Activated naive CD4-positive, alpha-beta T cell treated with anti-CD3 and anti-CD28 coated beads, Interleukin-2, amount 10 ng/mL, durations not matched to agents 7 days and 5 days (primary cell): ENCODE results near the gene RGS14.

Source experiments
- CTCF ChIA-PET: fragments of 350-600 bp; sonication (Branson Sonifier 250); formaldehyde crosslinking; loops from one replicate; lab custom pipeline; 2021; ENCODE audit warnings: antibody characterized with exemption; lab: Charles Lee
- DNase-seq: peaks from one replicate; pipeline ENCODE4 v3.0.0-alpha.2; 2020
- H3K27ac Mint-ChIP-seq: one replicate; pipeline ENCODE4 v1.8.0; 2021; ENCODE audit warnings: mild to moderate bottlenecking, moderate library complexity, mixed read lengths
- H3K27me3 Mint-ChIP-seq: one replicate; pipeline ENCODE4 v1.8.0; 2021; ENCODE audit warnings: mild to moderate bottlenecking, mixed read lengths
- H3K36me3 Mint-ChIP-seq: one replicate; pipeline ENCODE4 v1.8.0; 2021; ENCODE audit warnings: mixed read lengths
- H3K4me1 Mint-ChIP-seq: one replicate; pipeline ENCODE4 v1.8.0; 2021; ENCODE audit warnings: mixed read lengths
- H3K4me3 Mint-ChIP-seq: one replicate; pipeline ENCODE4 v1.8.0; 2021; ENCODE audit warnings: mild to moderate bottlenecking, moderate library complexity, mixed read lengths
- H3K9me3 Mint-ChIP-seq: one replicate; pipeline ENCODE4 v1.8.0; 2021; ENCODE audit warnings: mixed read lengths

The RGS14 gene

DNA sequence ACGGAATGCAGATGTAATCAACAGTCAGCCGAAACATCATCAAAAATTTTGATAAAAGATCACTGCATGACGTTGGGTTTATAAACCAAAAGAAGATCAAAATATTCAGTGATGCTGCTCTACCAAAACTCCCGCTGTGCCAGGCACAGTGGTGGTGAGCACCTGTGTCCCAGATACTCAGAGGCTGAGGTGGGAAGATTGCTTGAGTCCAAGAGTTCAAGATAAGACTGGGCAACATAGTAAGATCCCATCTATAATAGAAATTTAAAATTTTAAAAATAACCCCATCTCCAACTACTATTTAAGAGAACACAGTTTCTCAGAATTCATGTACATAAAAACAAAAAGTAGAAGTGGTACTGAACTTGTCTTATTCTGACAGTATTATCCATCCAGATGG is 10.0 kb upstream of the RGS14 start:
- Mint-ChIP-seq H3K36me3 (peaks cover 38% of the 10 kb centered on the region), H3K27me3 (no peaks in the 10 kb centered on the region), H3K27ac (no peak overlapping the region), H3K9me3 (no peaks in the 10 kb centered on the region), H3K4me1 (peaks cover 59% of the 10 kb centered on the region), H3K4me3 (no peak overlapping the region)
- CTCF ChIA-PET: interaction anchor here (0.5 to 1.5 kb wide), 3 partner anchors 22 to 36 kb away, joined by 3 to 4 read pairs (median 4); no protein-coding TSS in a partner anchor
- no peak for DNase-seq

GRCh38 chr5:177349362-177349647 is 8.4 kb upstream of the RGS14 start:
- no peak for DNase-seq
- CTCF ChIA-PET: interaction anchor here (0.6 to 1.2 kb wide), 3 partner anchors 31 to 381 kb away, joined by 3 to 5 read pairs (median 4); no protein-coding TSS in a partner anchor
- Mint-ChIP-seq H3K9me3 (no peaks in the 10 kb centered on the region), H3K27ac (no peak overlapping the region), H3K27me3 (no peaks in the 10 kb centered on the region), H3K4me1 (peaks cover 60% of the 10 kb centered on the region), H3K4me3 (peak overlapping the region; percentile 97), H3K36me3 (peaks cover 33% of the 10 kb centered on the region)

DNA sequence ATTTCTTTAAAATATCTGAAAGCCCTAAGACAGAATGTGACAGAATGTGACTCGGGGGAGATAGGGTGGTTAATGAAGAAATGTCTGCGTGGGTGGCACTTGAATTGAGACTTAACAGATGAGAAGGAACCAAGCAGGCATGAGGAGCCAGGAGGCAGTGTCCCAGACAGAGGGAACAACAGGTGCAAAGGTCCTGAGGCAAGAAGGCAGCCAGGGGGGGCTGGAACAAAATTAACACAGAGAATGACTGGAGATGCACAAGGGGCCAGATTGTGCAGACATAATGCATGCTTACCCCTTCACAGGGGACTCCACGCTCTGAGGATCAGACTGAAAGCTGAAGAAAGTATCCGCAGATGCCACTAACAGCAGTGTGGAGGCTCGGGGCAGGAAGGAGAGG is 8.0 kb upstream of the RGS14 start:
- Mint-ChIP-seq H3K9me3 (peaks cover 3% of the 10 kb centered on the region), H3K4me3 (peak overlapping the region; percentile 97), H3K27me3 (no peaks in the 10 kb centered on the region), H3K27ac (peak overlapping the region; percentile 29), H3K4me1 (peaks cover 65% of the 10 kb centered on the region), H3K36me3 (peaks cover 36% of the 10 kb centered on the region)
- CTCF ChIA-PET: interaction anchor here (0.6 to 2.4 kb wide), 4 partner anchors 30 to 381 kb away, joined by 3 to 9 read pairs (median 4); no protein-coding TSS in a partner anchor
- no peak for DNase-seq

GRCh38 chr5:177350776-177351391 is 6.8 kb upstream of the RGS14 start:
- CTCF ChIA-PET: interaction anchor here (0.6 to 2.4 kb wide), 14 partner anchors 11 to 123 kb away, joined by 3 to 9 read pairs (median 4); no protein-coding TSS in a partner anchor
- Mint-ChIP-seq H3K27ac (peak overlapping the region; percentile 99), H3K4me3 (peak overlapping the region; percentile 97), H3K27me3 (no peaks in the 10 kb centered on the region), H3K4me1 (peaks cover 76% of the 10 kb centered on the region), H3K36me3 (peaks cover 39% of the 10 kb centered on the region), H3K9me3 (peaks cover 10% of the 10 kb centered on the region)
- DNase-seq: no peak

GRCh38 chr5:177351392-177352329 is 6.1 kb upstream of the RGS14 start, which contains the start of gene LMAN2:
Gene LMAN2, minus strand, starts transcription at chr5:177351668. Its CDS starts 21 bp downstream, at chr5:177351647.
- DNase-seq: peak; percentile 94
- Mint-ChIP-seq H3K4me1 (peaks cover 77% of the 10 kb centered on the region), H3K9me3 (peaks cover 11% of the 10 kb centered on the region), H3K36me3 (peaks cover 32% of the 10 kb centered on the region), H3K27ac (peak within 1 kb of the TSS; percentile 99), H3K27me3 (no peaks in the 10 kb centered on the region), H3K4me3 (peak within 1 kb of the TSS; percentile 97)
- CTCF ChIA-PET: interaction anchor here (0.7 to 2.4 kb wide), 14 partner anchors 10 to 104 kb away, joined by 3 to 9 read pairs (median 4); no protein-coding TSS in a partner anchor

DNA sequence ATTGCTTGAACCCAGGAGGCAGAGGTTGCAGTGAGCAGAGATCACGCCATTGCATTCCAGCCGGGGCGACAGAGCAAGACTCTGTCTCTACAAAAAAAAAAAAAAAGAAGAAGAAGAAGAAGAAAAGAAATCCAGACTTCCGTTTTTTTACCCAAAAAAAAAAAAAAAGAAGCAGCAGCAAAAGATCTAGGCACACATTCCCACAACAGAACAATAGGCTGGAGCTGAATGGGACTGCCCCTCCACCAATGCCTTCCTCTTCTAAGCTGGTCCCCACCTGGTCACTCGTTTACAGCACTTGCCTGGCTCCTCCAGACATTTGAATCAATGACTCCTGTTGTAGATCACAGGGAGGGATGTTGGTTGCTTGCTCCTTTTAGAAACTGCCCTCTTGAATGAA is 4.6 kb upstream of the RGS14 start:
- CTCF ChIA-PET: interaction anchor here (1.8 kb wide), 1 partner anchor 8 kb away, joined by 7 read pairs; no protein-coding TSS in a partner anchor
- peaks cover 25% of the 10 kb centered on the region for H3K36me3 Mint-ChIP-seq
- peak overlapping the region; percentile 15 for H3K4me3 Mint-ChIP-seq
- no peaks in the 10 kb centered on the region for H3K27me3 Mint-ChIP-seq
- peaks cover 11% of the 10 kb centered on the region for H3K9me3 Mint-ChIP-seq
- H3K27ac Mint-ChIP-seq: peak overlapping the region; percentile 7
- peaks cover 77% of the 10 kb centered on the region for H3K4me1 Mint-ChIP-seq
- no peak for DNase-seq

GRCh38 chr5:177354256-177354655 is 3.5 kb upstream of the RGS14 start:
- Mint-ChIP-seq H3K36me3 (peaks cover 28% of the 10 kb centered on the region), H3K4me3 (no peak overlapping the region), H3K9me3 (peaks cover 11% of the 10 kb centered on the region), H3K27ac (no peak overlapping the region), H3K27me3 (no peaks in the 10 kb centered on the region), H3K4me1 (peaks cover 78% of the 10 kb centered on the region)
- DNase-seq: no peak
- CTCF ChIA-PET: interaction anchor here (1.0 to 8.1 kb wide), 2 partner anchors 16 to 36 kb away, joined by 4 to 75 read pairs; no protein-coding TSS in a partner anchor

- DNase-seq: no peak
- Mint-ChIP-seq H3K9me3 (peaks cover 11% of the 10 kb centered on the region), H3K36me3 (peaks cover 31% of the 10 kb centered on the region), H3K4me1 (peaks cover 78% of the 10 kb centered on the region), H3K27ac (no peak overlapping the region), H3K27me3 (no peaks in the 10 kb centered on the region), H3K4me3 (no peak overlapping the region)
- CTCF ChIA-PET: interaction anchor here (1.0 to 8.1 kb wide), 4 partner anchors 15 to 101 kb away, joined by 3 to 75 read pairs (median 7); no protein-coding TSS in a partner anchor
These were observed 3.0 kb upstream of the RGS14 start for GRCh38 chr5:177354711-177355110.

DNA sequence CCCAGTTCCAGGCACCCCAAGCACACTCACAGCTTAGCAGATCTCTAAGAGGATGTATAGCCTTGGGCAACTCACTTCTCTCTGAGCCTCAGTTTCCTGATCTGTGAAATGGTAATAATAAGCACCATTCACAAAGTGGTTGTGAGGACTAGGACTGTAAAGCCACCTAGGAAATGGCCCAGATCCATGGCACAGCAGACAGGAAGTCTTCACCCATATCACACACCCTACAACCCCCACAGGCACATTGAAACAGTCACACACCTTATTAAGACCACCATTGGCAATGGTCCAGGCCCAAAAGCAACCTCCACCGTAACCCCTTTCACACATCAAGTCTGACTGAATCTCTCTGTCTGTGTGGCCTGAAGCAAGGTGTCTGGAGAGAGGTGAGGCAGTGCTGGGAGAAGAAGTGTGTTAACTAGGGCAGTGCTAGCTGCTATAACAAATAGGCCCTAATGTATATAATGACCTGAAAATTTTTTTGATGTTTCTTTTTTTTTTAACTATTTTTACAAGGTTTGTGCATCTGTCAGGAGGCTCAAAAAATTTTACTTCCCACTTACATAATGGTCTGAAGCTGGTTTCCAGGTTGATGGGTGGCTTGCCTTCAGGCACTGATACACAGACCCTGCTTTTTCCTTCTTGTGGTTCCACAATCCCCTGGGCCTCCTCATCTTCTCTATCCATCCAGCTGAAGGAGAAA is 2.4 kb upstream of the RGS14 start:
- CTCF ChIA-PET: interaction anchor here (1.3 to 8.1 kb wide), 4 partner anchors 15 to 100 kb away, joined by 3 to 75 read pairs (median 6); no protein-coding TSS in a partner anchor
- Mint-ChIP-seq H3K9me3 (peaks cover 11% of the 10 kb centered on the region), H3K27ac (peak overlapping the region; percentile 35), H3K4me3 (no peak overlapping the region), H3K27me3 (no peaks in the 10 kb centered on the region), H3K36me3 (peaks cover 33% of the 10 kb centered on the region), H3K4me1 (peaks cover 78% of the 10 kb centered on the region)
- DNase-seq: no peak

GRCh38 chr5:177355868-177356168 is 1.9 kb upstream of the RGS14 start:
- Mint-ChIP-seq H3K27ac (no peak overlapping the region), H3K4me3 (no peak overlapping the region), H3K4me1 (peaks cover 76% of the 10 kb centered on the region), H3K9me3 (peaks cover 11% of the 10 kb centered on the region), H3K36me3 (peaks cover 34% of the 10 kb centered on the region), H3K27me3 (no peaks in the 10 kb centered on the region)
- no peak for DNase-seq
- CTCF ChIA-PET: interaction anchor here (1.3 to 8.1 kb wide), 4 partner anchors 14 to 100 kb away, joined by 3 to 75 read pairs (median 6); no protein-coding TSS in a partner anchor

DNA sequence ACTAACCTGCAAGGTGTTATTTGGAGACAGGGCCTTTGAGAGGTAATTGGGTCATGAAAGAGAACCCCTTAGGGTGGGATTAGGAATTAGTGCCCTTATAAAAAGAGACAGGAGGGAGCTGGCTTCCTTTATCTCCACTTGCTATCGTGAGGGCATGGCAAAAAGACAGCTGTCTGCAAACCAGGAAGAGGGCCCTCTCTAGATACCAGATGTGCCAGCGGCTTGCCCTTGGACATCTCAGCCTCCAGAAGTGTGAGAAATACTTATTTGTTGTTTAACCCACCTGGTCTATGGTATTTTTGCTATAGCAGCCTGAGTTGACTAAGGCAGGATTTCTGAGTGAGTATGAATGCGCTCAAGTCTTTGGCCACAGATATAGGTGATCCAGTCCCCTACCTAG is 978 bp upstream of the RGS14 start:
- peaks cover 32% of the 10 kb centered on the region for H3K36me3 Mint-ChIP-seq
- H3K27me3 Mint-ChIP-seq: no peaks in the 10 kb centered on the region
- CTCF ChIA-PET: interaction anchor here (1.4 to 8.1 kb wide), 3 partner anchors 13 to 48 kb away, joined by 3 to 75 read pairs (median 10); no protein-coding TSS in a partner anchor
- peak overlapping the region; percentile 93 for H3K4me3 Mint-ChIP-seq
- DNase-seq: no peak
- H3K27ac Mint-ChIP-seq: peak overlapping the region; percentile 13
- peaks cover 11% of the 10 kb centered on the region for H3K9me3 Mint-ChIP-seq
- peaks cover 80% of the 10 kb centered on the region for H3K4me1 Mint-ChIP-seq

DNA sequence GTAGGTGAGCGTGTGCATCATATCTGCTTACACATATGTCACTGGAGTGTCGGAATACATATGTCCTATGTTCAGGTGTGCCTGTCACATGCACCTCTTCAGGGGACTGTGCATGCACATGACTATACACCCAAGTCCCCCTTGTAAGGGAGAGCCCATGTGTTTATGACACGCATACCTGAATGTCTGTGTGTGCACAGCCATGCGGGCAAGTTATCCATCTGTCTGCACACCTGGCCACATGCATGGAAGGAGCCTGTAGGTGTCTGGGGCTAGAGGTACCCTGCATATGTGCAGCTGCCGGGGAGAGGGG is 622 bp upstream of the RGS14 start:
- peaks cover 80% of the 10 kb centered on the region for H3K4me1 Mint-ChIP-seq
- no peaks in the 10 kb centered on the region for H3K27me3 Mint-ChIP-seq
- H3K9me3 Mint-ChIP-seq: peaks cover 11% of the 10 kb centered on the region
- CTCF ChIA-PET: interaction anchor here (2.7 to 8.1 kb wide), 3 partner anchors 13 to 47 kb away, joined by 10 to 75 read pairs (median 13); no protein-coding TSS in a partner anchor
- H3K4me3 Mint-ChIP-seq: peak overlapping the region; percentile 93
- H3K27ac Mint-ChIP-seq: peak overlapping the region; percentile 70
- peaks cover 35% of the 10 kb centered on the region for H3K36me3 Mint-ChIP-seq
- DNase-seq: no peak

- Mint-ChIP-seq H3K27ac (peak overlapping the region; percentile 75), H3K27me3 (no peaks in the 10 kb centered on the region), H3K36me3 (peaks cover 44% of the 10 kb centered on the region), H3K4me3 (peak overlapping the region; percentile 93), H3K4me1 (peaks cover 85% of the 10 kb centered on the region), H3K9me3 (peaks cover 11% of the 10 kb centered on the region)
- no peak for DNase-seq
- CTCF ChIA-PET: interaction anchor here (0.7 to 8.1 kb wide), 5 partner anchors 12 to 48 kb away, joined by 3 to 75 read pairs (median 13); no protein-coding TSS in a partner anchor
These were observed 671 bp downstream of the RGS14 start for GRCh38 chr5:177358370-177358819.
